Measurements from ENCODE around the gene CAST. TPM values are rescaled to one million over a fixed set of nuclear protein-coding genes. Genes with fewer than 3 reads are reported as not detected.

Gene CAST
- total and polyA plus RNA-seq, 12 donors: 54.3 to 329 (median 172) TPM

DNA sequence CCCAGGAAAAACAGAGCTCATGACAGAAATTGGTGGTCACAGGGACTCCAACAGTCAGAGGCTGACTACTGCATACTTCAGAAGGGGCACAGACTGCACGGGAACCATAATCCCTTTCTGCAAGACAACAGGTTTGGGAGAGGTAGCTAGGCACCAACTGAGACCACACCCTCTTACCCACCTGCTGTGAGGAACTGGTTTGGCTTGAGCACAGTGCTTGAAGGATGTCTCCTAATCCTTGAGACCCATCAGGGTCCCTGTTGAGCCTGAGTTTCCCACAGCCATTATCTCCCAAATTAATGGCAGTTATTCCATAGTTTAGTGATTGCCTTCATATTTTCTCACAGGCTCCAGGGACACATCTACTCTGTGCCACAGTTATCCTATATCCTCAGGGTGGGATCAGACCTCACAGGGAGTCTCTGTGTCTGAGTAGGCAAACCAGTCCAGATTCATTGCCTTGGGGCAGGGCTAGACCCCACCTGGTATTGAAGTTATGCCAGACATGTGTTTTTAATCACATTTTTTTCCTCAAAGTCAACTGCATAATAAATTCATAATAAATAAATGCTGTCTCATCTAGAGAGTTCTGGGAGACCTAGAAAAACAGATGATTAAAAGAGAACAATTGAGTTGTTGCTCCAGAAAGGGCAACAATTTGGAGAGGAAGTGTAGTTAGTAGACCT lies 9.3 kb upstream of the CAST start:
- no peaks in the 10 kb centered on the region for H3K27me3 ChIP-seq
- no peak overlapping the region for H3K4me3 ChIP-seq
- TF ChIP-seq, protein P1, sequence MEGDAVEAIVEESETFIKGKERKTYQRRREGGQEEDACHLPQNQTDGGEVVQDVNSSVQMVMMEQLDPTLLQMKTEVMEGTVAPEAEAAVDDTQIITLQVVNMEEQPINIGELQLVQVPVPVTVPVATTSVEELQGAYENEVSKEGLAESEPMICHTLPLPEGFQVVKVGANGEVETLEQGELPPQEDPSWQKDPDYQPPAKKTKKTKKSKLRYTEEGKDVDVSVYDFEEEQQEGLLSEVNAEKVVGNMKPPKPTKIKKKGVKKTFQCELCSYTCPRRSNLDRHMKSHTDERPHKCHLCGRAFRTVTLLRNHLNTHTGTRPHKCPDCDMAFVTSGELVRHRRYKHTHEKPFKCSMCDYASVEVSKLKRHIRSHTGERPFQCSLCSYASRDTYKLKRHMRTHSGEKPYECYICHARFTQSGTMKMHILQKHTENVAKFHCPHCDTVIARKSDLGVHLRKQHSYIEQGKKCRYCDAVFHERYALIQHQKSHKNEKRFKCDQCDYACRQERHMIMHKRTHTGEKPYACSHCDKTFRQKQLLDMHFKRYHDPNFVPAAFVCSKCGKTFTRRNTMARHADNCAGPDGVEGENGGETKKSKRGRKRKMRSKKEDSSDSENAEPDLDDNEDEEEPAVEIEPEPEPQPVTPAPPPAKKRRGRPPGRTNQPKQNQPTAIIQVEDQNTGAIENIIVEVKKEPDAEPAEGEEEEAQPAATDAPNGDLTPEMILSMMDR (IDR thresholded peaks at IDR 0.05): no peak
- no peak for TF ChIP-seq POLR2A (IDR thresholded peaks at IDR 0.05)
- 31 to 83% (median 59%) methylated on average over 1 of the region's 1 CpG for WGBS, 4 donors
- intact Hi-C loops (cut with DNase I): no loop called here
- no peaks in the 10 kb centered on the region for H3K9me3 ChIP-seq (replicated peaks in 1 of 3)
- H3K4me1 ChIP-seq (replicated peaks in 1 of 2): peaks cover 0 to 4% of the 10 kb centered on the region in 2 donors
- H3K36me3 ChIP-seq (replicated peaks in 1 of 2): no peaks in the 10 kb centered on the region
- H3K27ac ChIP-seq: no peak overlapping the region
- no peak for DNase-seq

DNA sequence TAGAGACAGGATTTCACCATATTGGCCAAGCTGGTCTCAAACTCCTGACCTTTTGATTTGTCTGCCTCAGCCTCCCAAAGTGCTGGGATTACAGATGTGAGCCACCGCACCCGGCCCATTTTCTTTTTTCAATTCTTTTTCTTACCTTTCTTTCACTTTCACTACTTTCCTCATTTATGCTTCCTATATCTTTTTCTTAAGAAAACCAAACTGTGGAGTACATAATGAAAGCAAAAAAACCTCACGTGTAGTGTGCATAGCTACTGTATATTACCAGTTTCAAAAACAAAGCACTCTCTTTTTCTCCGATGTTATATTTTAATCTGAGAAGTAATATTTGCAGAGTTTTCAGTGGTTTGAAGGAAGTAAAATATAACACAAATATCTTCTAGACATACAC lies 8.0 kb upstream of the CAST start:
- Histone ChIP-seq H3K9me3 (replicated peaks in 1 of 3) (no peaks in the 10 kb centered on the region), H3K27ac (no peak overlapping the region), H3K4me1 (replicated peaks in 1 of 2) (peaks cover 0 to 4% of the 10 kb centered on the region in 2 donors), H3K4me3 (no peak overlapping the region), H3K27me3 (no peaks in the 10 kb centered on the region), H3K36me3 (replicated peaks in 1 of 2) (no peaks in the 10 kb centered on the region)
- no peak for TF ChIP-seq POLR2A (IDR thresholded peaks at IDR 0.05)
- TF ChIP-seq, protein P1 (IDR thresholded peaks at IDR 0.05): no peak
- no peak for DNase-seq
- 74 to 85% (median 83%) methylated on average over 4 of the region's 4 CpGs for WGBS, 4 donors
- intact Hi-C loops (cut with DNase I): no loop called here

DNA sequence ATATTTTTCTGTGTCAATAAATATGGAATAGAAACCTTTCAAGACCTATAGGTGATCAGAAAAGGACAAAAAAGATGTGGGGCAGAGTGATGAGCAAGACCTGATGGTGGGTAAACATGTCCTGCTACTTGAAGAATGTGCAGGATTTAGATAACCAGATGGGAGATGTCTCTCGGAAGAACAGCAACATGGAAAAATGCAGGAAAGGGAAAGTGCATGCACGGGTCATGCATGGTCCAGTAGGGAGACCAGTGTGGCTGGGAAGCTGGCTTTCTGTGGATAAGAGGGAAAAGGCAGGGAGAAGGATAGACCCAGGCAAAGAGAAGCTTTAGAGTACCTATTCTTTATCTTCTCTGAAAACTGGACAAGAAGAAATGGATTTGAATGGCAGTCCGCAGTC lies 7.1 kb upstream of the CAST start:
- TF ChIP-seq POLR2A (IDR thresholded peaks at IDR 0.05): no peak
- H3K27ac ChIP-seq: no peak overlapping the region
- peaks cover 0 to 4% of the 10 kb centered on the region in 2 donors for H3K4me1 ChIP-seq (replicated peaks in 1 of 2)
- intact Hi-C loops (cut with DNase I): no loop called here
- WGBS, 4 donors: 74 to 84% (median 79%) methylated on average over 3 of the region's 3 CpGs
- H3K27me3 ChIP-seq: no peaks in the 10 kb centered on the region
- H3K9me3 ChIP-seq (replicated peaks in 1 of 3): no peaks in the 10 kb centered on the region
- no peak overlapping the region for H3K4me3 ChIP-seq
- DNase-seq: no peak
- H3K36me3 ChIP-seq (replicated peaks in 1 of 2): no peaks in the 10 kb centered on the region

DNA sequence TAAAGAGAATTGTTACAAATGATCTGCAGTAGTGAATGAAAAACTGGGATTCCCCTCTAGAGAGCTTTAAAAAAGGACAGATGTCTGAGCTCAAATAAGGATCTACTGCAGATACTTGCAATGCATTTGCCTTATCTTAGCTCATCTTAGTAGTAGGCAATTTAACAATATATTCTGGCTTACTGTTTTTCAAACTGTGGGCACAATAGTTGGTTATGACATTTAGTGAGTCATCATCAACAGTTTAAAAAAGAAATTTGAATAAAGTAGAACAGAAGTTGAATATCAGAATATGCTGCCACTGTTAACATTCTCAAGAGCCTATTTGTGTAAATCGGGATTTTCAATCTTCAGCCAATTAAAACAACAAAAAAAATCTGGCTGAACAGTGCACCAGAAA lies 6.7 kb upstream of the CAST start:
- Histone ChIP-seq H3K36me3 (replicated peaks in 1 of 2) (no peaks in the 10 kb centered on the region), H3K27me3 (no peaks in the 10 kb centered on the region), H3K9me3 (replicated peaks in 1 of 3) (no peaks in the 10 kb centered on the region), H3K4me3 (no peak overlapping the region), H3K4me1 (replicated peaks in 1 of 2) (peaks cover 0 to 4% of the 10 kb centered on the region in 2 donors), H3K27ac (no peak overlapping the region)
- TF ChIP-seq POLR2A (IDR thresholded peaks at IDR 0.05): no peak
- TF ChIP-seq, protein P1 (IDR thresholded peaks at IDR 0.05): no peak
- 71 to 81% (median 77%) methylated on average over 1 of the region's 1 CpG for WGBS, 4 donors
- no peak for DNase-seq
- intact Hi-C loops (cut with DNase I): no loop called here

DNA sequence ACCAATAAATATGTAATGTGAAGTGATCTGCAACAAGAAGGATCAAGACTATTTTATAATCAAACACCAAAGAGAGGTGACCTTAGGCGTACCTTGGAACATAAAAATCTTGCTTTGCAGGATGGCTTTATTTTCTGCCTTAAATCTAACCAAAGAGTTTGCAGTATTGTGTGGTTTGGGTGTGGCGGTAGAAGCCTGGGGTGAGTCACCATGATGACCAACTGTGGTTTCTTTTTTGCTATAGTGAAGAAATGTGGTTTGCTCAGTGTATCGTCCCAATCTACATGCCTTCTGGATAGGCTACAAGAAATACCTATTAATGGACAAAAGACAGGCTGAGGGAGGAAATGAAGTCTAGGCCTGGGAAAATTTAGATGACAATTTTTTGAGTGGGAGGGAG lies 5.1 kb upstream of the CAST start:
- peak in 4 of 7 donors; percentile 23 to 35 (median 28) for DNase-seq
- H3K4me1 ChIP-seq (replicated peaks in 1 of 2): peaks cover 0 to 4% of the 10 kb centered on the region in 2 donors
- no peaks in the 10 kb centered on the region for H3K9me3 ChIP-seq (replicated peaks in 1 of 3)
- no peaks in the 10 kb centered on the region for H3K27me3 ChIP-seq
- H3K27ac ChIP-seq: no peak overlapping the region
- no peaks in the 10 kb centered on the region for H3K36me3 ChIP-seq (replicated peaks in 1 of 2)
- intact Hi-C loops (cut with DNase I): no loop called here
- H3K4me3 ChIP-seq: no peak overlapping the region
- WGBS, 4 donors: 45 to 62% (median 50%) methylated on average over 3 of the region's 3 CpGs
- no peak for TF ChIP-seq POLR2A (IDR thresholded peaks at IDR 0.05)
- TF ChIP-seq, protein P1 (IDR thresholded peaks at IDR 0.05): no peak

All from adrenal gland (tissue), 12 donors.